ENCODE data around the gene EYS. TPM values are rescaled to one million over a fixed set of nuclear protein-coding genes. Genes with fewer than 3 reads are reported as not detected.
A peak's percentile ranks its signal among the peaks of the same experiment; 100 is the strongest.

The EYS gene
- total RNA-seq, 1 donor from 2014 or later = 0.41 TPM

- no peak for DNase-seq (ENCODE audit: extremely low read depth, low read depth, low spot score)
These were observed 718.9 kb downstream of the EYS start for GRCh38 chr6:64988148-64988547.

- no peak for DNase-seq (ENCODE audit: extremely low read depth, low read depth, low spot score)
These were observed 720.0 kb downstream of the EYS start for GRCh38 chr6:64987066-64987465.

GRCh38 chr6:64985726-64986125 lies 721.3 kb downstream of the EYS start:
- no peak for DNase-seq (ENCODE audit: extremely low read depth, low read depth, low spot score)

GRCh38 chr6:64984948-64985347 lies 722.1 kb downstream of the EYS start:
- DNase-seq (ENCODE audit: extremely low read depth, low read depth, low spot score) = no peak

- DNase-seq (ENCODE audit: extremely low read depth, low read depth, low spot score) = no peak
These were observed 723.9 kb downstream of the EYS start for GRCh38 chr6:64983089-64983488.

- DNase-seq (ENCODE audit: extremely low read depth, low read depth, low spot score) = no peak
These were observed 733.9 kb downstream of the EYS start for GRCh38 chr6:64973142-64973541.

GRCh38 chr6:64969139-64969538 lies 737.9 kb downstream of the EYS start:
- DNase-seq (ENCODE audit: extremely low read depth, low read depth, low spot score) = no peak

- DNase-seq (ENCODE audit: extremely low read depth, low read depth, low spot score) = no peak
These were observed 751.6 kb downstream of the EYS start for GRCh38 chr6:64955435-64955848.

- no peak for DNase-seq (ENCODE audit: extremely low read depth, low read depth, low spot score)
These were observed 757.8 kb downstream of the EYS start for GRCh38 chr6:64949257-64949656.

GRCh38 chr6:64948261-64948660 lies 758.8 kb downstream of the EYS start:
- no peak for DNase-seq (ENCODE audit: extremely low read depth, low read depth, low spot score)

- DNase-seq (ENCODE audit: extremely low read depth, low read depth, low spot score) = no peak
These were observed 761.6 kb downstream of the EYS start for GRCh38 chr6:64945450-64945849.

- DNase-seq (ENCODE audit: extremely low read depth, low read depth, low spot score) = no peak
These were observed 774.5 kb downstream of the EYS start for GRCh38 chr6:64932486-64932885.

GRCh38 chr6:64930681-64931080 lies 776.3 kb downstream of the EYS start:
- no peak for DNase-seq (ENCODE audit: extremely low read depth, low read depth, low spot score)

GRCh38 chr6:64926051-64926450 lies 781.0 kb downstream of the EYS start:
- no peak for DNase-seq (ENCODE audit: extremely low read depth, low read depth, low spot score)

- no peak for DNase-seq (ENCODE audit: extremely low read depth, low read depth, low spot score)
These were observed 786.8 kb downstream of the EYS start for GRCh38 chr6:64920257-64920656.

GRCh38 chr6:64914124-64914523 lies 792.9 kb downstream of the EYS start:
- DNase-seq (ENCODE audit: extremely low read depth, low read depth, low spot score) = no peak

- DNase-seq (ENCODE audit: extremely low read depth, low read depth, low spot score) = no peak
These were observed 794.1 kb downstream of the EYS start for GRCh38 chr6:64912966-64913365.

- DNase-seq (ENCODE audit: extremely low read depth, low read depth, low spot score) = no peak
These were observed 798.9 kb downstream of the EYS start for GRCh38 chr6:64908104-64908503.

- no peak for DNase-seq (ENCODE audit: extremely low read depth, low read depth, low spot score)
These were observed 802.4 kb downstream of the EYS start for GRCh38 chr6:64904616-64905015.

GRCh38 chr6:64902596-64902995 lies 804.4 kb downstream of the EYS start:
- DNase-seq (ENCODE audit: extremely low read depth, low read depth, low spot score) = no peak

GRCh38 chr6:64896939-64897338 lies 810.1 kb downstream of the EYS start:
- no peak for DNase-seq (ENCODE audit: extremely low read depth, low read depth, low spot score)

GRCh38 chr6:64895945-64896344 lies 811.1 kb downstream of the EYS start:
- DNase-seq (ENCODE audit: extremely low read depth, low read depth, low spot score) = no peak

- peak; percentile 48 for DNase-seq (ENCODE audit: extremely low read depth, low read depth, low spot score)
These were observed 816.4 kb downstream of the EYS start for GRCh38 chr6:64890609-64891008.

GRCh38 chr6:64889144-64889543 lies 817.9 kb downstream of the EYS start:
- no peak for DNase-seq (ENCODE audit: extremely low read depth, low read depth, low spot score)

Measured in glomerular endothelial cell (primary cell).